HG03025 (cell line): ENCODE results near the gene PPM1L.
A peak's percentile ranks its signal among the peaks of the same experiment; 100 is the strongest.

Experiments
- ATAC-seq: cut with Tn5 transposase; IDR thresholded peaks from one replicate; pipeline ENCODE4 v1.9.1; 2021; ENCODE audit warnings: mild to moderate bottlenecking, moderate library complexity; ENCODE audit not compliant: unreplicated experiment, low FRiP score

Gene PPM1L

GRCh38 chr3:160758929-160759577 lies 3.0 kb downstream of the PPM1L start:
- no peak for ATAC-seq

- ATAC-seq = no peak
These were observed 7.0 kb downstream of the PPM1L start for GRCh38 chr3:160763073-160763472.

- no peak for ATAC-seq
These were observed 9.2 kb downstream of the PPM1L start for GRCh38 chr3:160765211-160765610.

GRCh38 chr3:160768031-160768430 lies 12.0 kb downstream of the PPM1L start:
- ATAC-seq = no peak

GRCh38 chr3:160768918-160769317 lies 12.9 kb downstream of the PPM1L start:
- no peak for ATAC-seq

GRCh38 chr3:160771811-160772459 lies 15.9 kb downstream of the PPM1L start:
- no peak for ATAC-seq

- ATAC-seq = no peak
These were observed 17.7 kb downstream of the PPM1L start for GRCh38 chr3:160773722-160774121.

- ATAC-seq = no peak
These were observed 18.1 kb downstream of the PPM1L start for GRCh38 chr3:160774172-160774571.

- ATAC-seq = no peak
These were observed 22.4 kb downstream of the PPM1L start for GRCh38 chr3:160778480-160778879.

GRCh38 chr3:160779040-160779439 lies 23.0 kb downstream of the PPM1L start:
- ATAC-seq = no peak

- ATAC-seq = no peak
These were observed 24.2 kb downstream of the PPM1L start for GRCh38 chr3:160780245-160780644.

- no peak for ATAC-seq
These were observed 25.4 kb downstream of the PPM1L start for GRCh38 chr3:160781402-160781801.

GRCh38 chr3:160781863-160782262 lies 25.8 kb downstream of the PPM1L start:
- ATAC-seq = no peak

- no peak for ATAC-seq
These were observed 28.8 kb downstream of the PPM1L start for GRCh38 chr3:160784853-160785252.

- no peak for ATAC-seq
These were observed 34.7 kb downstream of the PPM1L start for GRCh38 chr3:160790726-160791125.

- ATAC-seq = no peak
These were observed 36.5 kb downstream of the PPM1L start for GRCh38 chr3:160792540-160792939.

- ATAC-seq = no peak
These were observed 37.8 kb downstream of the PPM1L start for GRCh38 chr3:160793722-160794252.

GRCh38 chr3:160796089-160796812 lies 40.2 kb downstream of the PPM1L start:
- no peak for ATAC-seq

- ATAC-seq = no peak
These were observed 40.8 kb downstream of the PPM1L start for GRCh38 chr3:160796813-160797164.

- no peak for ATAC-seq
These were observed 41.3 kb downstream of the PPM1L start for GRCh38 chr3:160797356-160797755.

- peak; percentile 79 for ATAC-seq
These were observed 45.5 kb downstream of the PPM1L start for GRCh38 chr3:160801386-160802118.
